Body of pancreas (tissue), 4 donors: Measurements from ENCODE around the gene IL1B. TPM values are rescaled to one million over a fixed set of nuclear protein-coding genes. Genes with fewer than 3 reads are reported as not detected.

Experiments
- ATAC-seq: fragments of 150-250 bp; one replicate; pipeline ENCODE4 v1.9.1; 2016
- DNase-seq, 4 donors: peaks; one replicate each; pipeline ENCODE4 v3.0.0-alpha.2; 2019
- H3K27ac ChIP-seq, 4 donors: fragments of 200-600 bp; sonication (generic); 1 replicate in 3 of 4; 2 replicates in 1 of 4; pipeline versions ENCODE4 v1.5.1 to v1.6.1; 2016 to 2019; ENCODE audit warnings: mild to moderate bottlenecking in 1 of 4, mixed read lengths in 1 of 4, moderate library complexity in 1 of 4
- H3K27me3 ChIP-seq, 2 donors: fragments of 200-600 bp; sonication (generic); one replicate each; pipeline ENCODE4 v1.6.0; 2016; ENCODE audit warnings: mild to moderate bottlenecking in 1 of 2
- H3K36me3 ChIP-seq, 2 donors: fragments of 200-600 bp; sonication (generic); replicated peaks in 1 of 2; 2 replicates each; pipeline ENCODE4 v1.5.1; 2016; ENCODE audit warnings: low read depth in 2 of 2; ENCODE audit not compliant: insufficient read depth in 1 of 2
- H3K4me1 ChIP-seq: fragments of 200-600 bp; sonication (generic); one replicate; pipeline ENCODE4 v1.6.0; 2016
- H3K4me3 ChIP-seq, 2 donors: fragments of 200-600 bp; sonication (generic); 1 replicate in 1 of 2; 2 replicates in 1 of 2; pipeline ENCODE4 v1.5.1; 2016 to 2019
- H3K9me3 ChIP-seq, 3 donors: fragments of 200-600 bp; sonication (generic); 1 replicate in 2 of 3; 2 replicates in 1 of 3; pipeline ENCODE4 v1.5.1; 2016
- CTCF ChIP-seq, 7 experiments: fragments of 450-650 bp in 4 of 7; fragments of 200-600 bp in 3 of 7; sonication (generic) in 3 of 7; IDR thresholded peaks; one replicate each; pipeline ENCODE4 v1.5.1; 2016 to 2019; ENCODE audit warnings: antibody characterized with exemption in 7 of 7
- POLR2A ChIP-seq, 3 donors: fragments of 450-650 bp; IDR thresholded peaks; one replicate each; pipeline ENCODE4 v1.6.1; 2016; ENCODE audit warnings: antibody characterized with exemption in 3 of 3, mild to moderate bottlenecking in 2 of 3
- WGBS, 2 donors: methylation state at CpG; one replicate each; pipeline ENCODE4 v1.1.5; 2017; 5-methylcytosine and 5-hydroxymethylcytosine counted together
- intact Hi-C: fragments of 100-400 bp; cut with DNase I; formaldehyde crosslinking; loops from one replicate; pipeline ENCODE4 v1.15.1; 2023
- total RNA-seq, 2 donors: library from RNA; depleted of rRNA; stranded (reverse); fragments of >200 nt; gene quantifications; one replicate each; pipeline ENCODE4 v1.1.0, GENCODE V29; 2016

The IL1B gene
- total RNA-seq, 2 donors from 2014 or later: 1.3 to 2.6 TPM

GRCh38 chr2:112811276-112811831 lies 25.2 kb downstream of the IL1B start:
- Histone ChIP-seq H3K9me3 (no peaks in the 10 kb centered on the region), H3K36me3 (no peaks in the 10 kb centered on the region), H3K4me1 (peaks cover 33% of the 10 kb centered on the region), H3K4me3 (no peak overlapping the region), H3K27me3 (no peaks in the 10 kb centered on the region), H3K27ac (peak overlapping the region in 3 of 4 donors; percentile 33 to 62 (median 60))
- WGBS, 2 donors: 62 to 68% methylated on average over 3 of the region's 3 CpGs
- no peak for ATAC-seq
- DNase-seq: no peak
- intact Hi-C loops: no loop called here
- TF ChIP-seq POLR2A (IDR thresholded peaks at IDR 0.05) (no peak), CTCF (IDR thresholded peaks at IDR 0.05) (no peak)

GRCh38 chr2:112809112-112809511 lies 27.5 kb downstream of the IL1B start:
- ATAC-seq (no peak), DNase-seq (no peak)
- no peak for TF ChIP-seq POLR2A (IDR thresholded peaks at IDR 0.05)
- no peak for TF ChIP-seq CTCF (IDR thresholded peaks at IDR 0.05)
- Histone ChIP-seq H3K27me3 (no peaks in the 10 kb centered on the region), H3K4me1 (peaks cover 26% of the 10 kb centered on the region), H3K9me3 (no peaks in the 10 kb centered on the region), H3K36me3 (no peaks in the 10 kb centered on the region), H3K4me3 (no peak overlapping the region), H3K27ac (peak overlapping the region in 2 of 4 donors; percentile 3 to 20)
- intact Hi-C loops: no loop called here

GRCh38 chr2:112807233-112807807 lies 29.3 kb downstream of the IL1B start:
- Histone ChIP-seq H3K9me3 (no peaks in the 10 kb centered on the region), H3K36me3 (no peaks in the 10 kb centered on the region), H3K27ac (no peak overlapping the region), H3K4me3 (no peak overlapping the region), H3K4me1 (peaks cover 10% of the 10 kb centered on the region), H3K27me3 (no peaks in the 10 kb centered on the region)
- ATAC-seq: no peak
- TF ChIP-seq POLR2A (IDR thresholded peaks at IDR 0.05) (no peak), CTCF (IDR thresholded peaks at IDR 0.05) (no peak)
- no peak for DNase-seq
- intact Hi-C loops: no loop called here
- WGBS, 2 donors: 89 to 98% methylated on average over 3 of the region's 3 CpGs

GRCh38 chr2:112805542-112805941 lies 31.0 kb downstream of the IL1B start:
- no peaks in the 10 kb centered on the region for H3K27me3 ChIP-seq
- H3K4me1 ChIP-seq: no peaks in the 10 kb centered on the region
- H3K9me3 ChIP-seq: no peaks in the 10 kb centered on the region
- no peak for TF ChIP-seq CTCF (IDR thresholded peaks at IDR 0.05)
- TF ChIP-seq POLR2A (IDR thresholded peaks at IDR 0.05): no peak
- DNase-seq (no peak), ATAC-seq (no peak)
- H3K27ac ChIP-seq: no peak overlapping the region
- no peaks in the 10 kb centered on the region for H3K36me3 ChIP-seq
- intact Hi-C loops: no loop called here
- H3K4me3 ChIP-seq: no peak overlapping the region
- WGBS, 2 donors: 89 to 94% methylated on average over 11 of the region's 11 CpGs
